ENCODE data around the gene FAS. TPM values are rescaled to one million over a fixed set of nuclear protein-coding genes. Genes with fewer than 3 reads are reported as not detected.

Gene FAS
- total RNA-seq, 1 donor from 2014 or later: 36.1 TPM

DNA sequence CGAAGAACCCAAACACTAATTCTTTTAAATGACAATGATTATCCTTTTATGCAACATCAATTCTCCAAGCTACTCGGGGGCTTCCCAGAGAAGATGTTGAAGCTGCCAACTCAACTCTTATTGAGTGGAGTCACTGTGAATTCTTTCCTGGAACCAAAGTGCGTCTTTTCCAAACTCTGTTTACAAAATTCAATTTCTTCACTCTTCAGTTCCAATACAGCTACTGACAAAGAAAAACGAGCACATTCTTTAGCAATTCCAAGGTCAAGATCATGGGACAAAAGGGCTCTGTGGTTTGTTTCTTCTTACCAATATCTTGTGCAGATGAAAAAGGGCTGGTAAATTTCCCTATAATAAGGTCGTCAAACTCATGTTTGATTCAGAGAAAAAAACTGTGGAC, 74.2 kb downstream of the FAS start:
- no peak for FAIRE-seq
- Histone ChIP-seq H3K36me3 (ENCODE audit: control insufficient read depth, insufficient read depth, low read length) (no peaks in the 10 kb centered on the region), H3K4me3 (ENCODE audit: low read depth, low read length) (no peak overlapping the region), H3K27me3 (ENCODE audit: control insufficient read depth, insufficient read depth, low read length) (no peaks in the 10 kb centered on the region)
- no peak for TF ChIP-seq CTCF (IDR thresholded peaks at IDR 0.05; ENCODE audit: insufficient read depth, low read length, severe bottlenecking)
- DNase-seq (ENCODE audit: low read depth): no peak

Other genes with a start within 250 kb of the FAS start
- gene LIPN, start 230.8 kb upstream of the FAS start, total RNA-seq: 1.3 TPM in 1 of 2 replicates, not detected in the other
- not detected in 2 replicates for gene LIPM, start 188.1 kb upstream of the FAS start, total RNA-seq
- 5.3 and 17.7 TPM in 2 replicates for gene ANKRD22, start 139.0 kb upstream of the FAS start, total RNA-seq
- gene STAMBPL1, start 110.6 kb upstream of the FAS start, total RNA-seq: 1.7 and 2.6 TPM in 2 replicates
- 2.2 and 9.0 TPM in 2 replicates for gene ACTA2, start 38.0 kb upstream of the FAS start, total RNA-seq
- not detected in 2 replicates for gene CH25H, start 216.5 kb downstream of the FAS start, total RNA-seq